CD4-positive, alpha-beta T cell treated with Interleukin-21 for 1 hour (primary cell): ENCODE measurements around the gene HS6ST1.
"Not testable (repeated sequence)": the region's sequence is repeated elsewhere in the genome, so short reads cannot be mapped to it uniquely, and the experiment has no call there.

Experiments
- DNase-seq: peaks from one replicate; pipeline ENCODE4 v3.0.0-alpha.2; 2020

The HS6ST1 gene

DNA sequence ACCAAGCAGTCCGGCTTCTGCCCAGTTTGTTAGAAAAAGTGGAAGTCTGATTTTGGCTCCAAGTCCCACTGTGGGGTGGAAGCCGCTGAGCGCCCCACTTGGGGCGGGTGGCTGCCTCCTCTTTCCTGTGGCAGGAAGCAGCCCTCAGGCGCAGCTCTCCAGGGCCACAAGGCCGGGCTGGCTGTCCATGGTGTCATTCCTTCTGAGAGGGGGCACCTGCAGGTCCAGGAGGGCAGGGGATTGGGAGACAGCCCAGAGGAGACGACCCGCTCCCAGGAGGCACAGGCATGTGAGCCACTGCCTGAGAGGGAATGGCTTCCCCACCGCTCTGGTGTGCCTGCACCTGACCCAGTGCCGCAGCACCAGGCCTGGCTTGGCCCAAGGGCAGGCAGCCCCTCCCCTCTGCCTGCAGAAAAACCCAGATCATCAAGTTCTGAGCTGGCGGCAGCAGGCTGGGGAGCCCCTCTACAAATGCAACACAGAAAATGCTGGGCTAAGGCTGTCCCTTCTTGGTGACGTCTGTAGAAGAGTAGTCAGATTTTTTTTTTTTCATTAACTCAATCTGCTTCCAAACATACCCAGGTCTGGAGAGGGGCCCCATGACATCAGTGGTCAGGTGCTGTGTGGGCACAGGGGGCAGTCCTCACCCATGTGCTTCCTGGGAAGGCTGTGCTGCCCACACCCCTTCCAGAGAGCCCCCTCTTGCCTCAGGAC is 38.4 kb downstream of the HS6ST1 start:
- DNase-seq: no peak

GRCh38 chr2:128279786-128280157 is 38.9 kb downstream of the HS6ST1 start:
- no peak for DNase-seq

DNA sequence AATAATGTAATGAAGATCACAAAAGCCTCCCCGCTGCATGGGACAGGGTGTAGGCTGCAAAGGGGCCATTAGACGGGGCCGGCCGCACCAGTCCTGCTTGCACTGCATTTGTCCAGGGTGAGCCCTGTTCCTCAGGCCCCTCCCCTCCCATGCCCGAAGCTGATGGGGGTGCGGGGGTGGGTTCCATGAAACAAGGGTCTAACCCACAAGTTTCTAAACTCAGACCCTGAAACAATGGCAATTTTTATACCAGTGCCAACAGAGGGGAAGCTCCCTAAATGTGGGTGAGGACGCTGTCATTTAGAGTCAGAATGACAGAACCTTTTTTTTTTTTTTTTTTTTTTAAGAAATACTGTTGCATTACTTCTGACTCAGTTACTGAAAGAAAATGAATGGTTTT is 39.7 kb downstream of the HS6ST1 start:
- DNase-seq: no peak

GRCh38 chr2:128277961-128278681 is 40.5 kb downstream of the HS6ST1 start:
- DNase-seq: no peak

- no peak for DNase-seq
These were observed 41.6 kb downstream of the HS6ST1 start for GRCh38 chr2:128276878-128277675.

- DNase-seq: no peak
These were observed 43.1 kb downstream of the HS6ST1 start for GRCh38 chr2:128275498-128276045.

GRCh38 chr2:128274218-128274617 is 44.5 kb downstream of the HS6ST1 start:
- DNase-seq: no peak

DNA sequence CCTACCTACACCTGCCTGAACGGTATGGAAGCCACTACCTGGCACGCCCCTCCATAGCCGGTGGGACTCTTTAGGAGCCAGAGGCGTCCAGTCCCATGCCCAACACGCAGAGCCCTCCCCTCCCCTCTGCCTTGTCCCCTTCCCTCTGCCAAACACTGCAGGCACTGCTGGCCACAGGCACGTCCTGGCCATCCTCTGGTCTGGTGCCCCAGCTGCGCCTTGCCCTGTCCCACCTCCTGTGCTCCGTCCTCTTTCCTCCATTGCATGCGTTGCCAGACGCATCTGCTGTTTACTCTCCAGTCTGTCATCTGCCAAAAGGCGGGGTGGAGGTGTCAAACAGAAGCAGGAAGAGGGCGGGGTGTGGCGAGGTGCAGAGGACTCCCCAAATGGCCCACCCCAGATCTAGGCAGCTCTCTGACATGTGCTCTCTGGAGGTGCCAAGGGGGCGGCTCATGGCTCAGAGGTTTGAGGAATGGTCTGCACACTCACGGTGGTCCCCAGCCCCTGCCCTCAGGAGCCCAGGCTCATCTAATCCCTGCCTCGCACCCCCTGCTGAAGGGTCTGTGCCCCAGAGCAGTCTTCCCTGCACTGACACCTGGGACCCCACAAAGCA is 45.1 kb downstream of the HS6ST1 start:
- peak; percentile 55 for DNase-seq

DNA sequence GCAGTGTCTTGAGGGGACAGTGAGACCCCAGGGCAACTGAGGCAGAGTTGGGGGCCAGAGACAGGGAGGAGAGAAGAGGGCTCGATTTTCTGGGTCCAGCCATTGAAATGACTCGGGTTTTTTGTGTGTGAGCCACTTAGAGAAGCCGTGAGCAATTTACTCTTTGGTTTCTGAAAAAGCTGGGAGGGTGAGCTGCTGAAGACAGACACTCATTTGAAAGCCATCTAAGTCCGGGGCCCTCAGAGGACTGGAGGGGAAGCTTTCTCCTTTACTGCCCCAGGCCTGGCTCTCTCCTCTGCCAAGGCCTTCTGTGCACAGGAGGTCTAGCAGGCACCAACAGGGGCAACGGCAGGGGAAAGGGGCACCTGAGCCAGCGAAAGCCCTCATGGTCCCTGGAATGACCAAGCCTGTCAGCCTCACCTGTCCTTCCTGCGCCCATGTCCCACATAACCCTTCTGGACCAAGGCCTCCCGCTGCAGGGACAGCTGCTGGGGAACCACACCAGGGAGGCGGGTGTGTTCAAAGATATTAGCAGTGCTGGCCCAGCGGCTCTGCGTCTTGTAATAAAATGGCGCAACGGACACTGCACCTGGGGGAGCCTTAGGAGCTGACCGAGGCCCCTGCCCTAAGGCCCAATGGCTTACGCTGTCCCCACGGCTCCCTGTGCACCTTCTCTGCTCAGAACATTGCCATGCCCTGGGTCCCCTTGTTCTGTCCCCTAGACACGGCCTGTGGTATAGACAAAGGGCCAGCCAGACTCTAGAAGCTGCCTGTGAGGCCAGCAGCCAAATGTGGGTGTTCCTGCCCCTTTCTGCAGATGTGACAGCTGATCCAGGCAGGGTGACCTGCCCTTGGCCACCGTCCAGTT is 45.8 kb downstream of the HS6ST1 start:
- no peak for DNase-seq

DNA sequence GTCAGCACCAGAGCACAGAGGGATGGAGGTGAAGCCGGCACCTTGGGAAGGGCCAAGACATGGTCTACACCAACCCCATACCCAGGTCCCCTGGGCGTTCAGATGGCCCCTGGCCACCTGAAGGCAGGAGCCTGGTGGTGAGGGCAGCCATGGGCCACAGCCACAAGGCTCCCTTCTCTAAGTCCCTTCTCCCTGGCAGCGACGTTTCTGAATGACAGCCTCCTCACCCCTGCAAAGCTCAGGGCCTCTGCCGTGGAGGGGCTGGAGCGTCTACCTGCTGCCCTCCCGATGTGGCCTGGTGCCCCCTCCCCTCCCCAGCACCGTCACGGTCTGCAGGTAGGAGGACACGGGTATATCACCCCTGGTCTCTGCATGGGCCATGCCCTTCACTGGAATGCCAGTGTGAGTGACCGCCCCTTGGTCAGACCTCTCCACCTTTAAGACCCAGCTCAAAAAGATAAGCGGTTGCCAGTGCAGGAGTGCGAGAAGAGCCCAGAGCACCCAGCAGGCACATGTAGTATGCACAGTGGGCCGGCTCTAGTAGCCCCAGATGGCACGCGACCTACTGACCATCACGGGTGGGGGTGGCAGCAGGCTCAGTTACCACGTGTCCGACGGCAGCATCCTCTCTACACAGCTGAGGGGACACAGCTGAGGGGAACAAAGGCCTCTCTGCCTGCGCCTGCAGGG is 46.6 kb downstream of the HS6ST1 start:
- no peak for DNase-seq

DNA sequence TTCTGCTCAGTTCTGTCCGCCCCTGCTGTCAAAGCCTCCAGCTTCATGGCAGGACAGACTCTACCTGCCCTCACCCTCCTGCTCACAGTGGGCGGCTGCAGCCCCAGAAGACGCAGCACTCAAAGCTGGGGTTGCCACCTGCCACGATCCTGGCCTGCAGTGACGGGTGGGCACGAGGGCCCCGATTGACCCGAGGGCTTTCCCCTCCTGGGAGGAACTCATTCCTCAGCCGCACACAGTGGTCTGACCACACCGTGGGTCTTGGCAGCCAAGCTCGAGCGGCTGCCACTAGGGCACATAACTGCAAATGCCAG is 47.1 kb downstream of the HS6ST1 start:
- DNase-seq: no peak

GRCh38 chr2:128270672-128271596 is 47.7 kb downstream of the HS6ST1 start:
- DNase-seq: no peak

GRCh38 chr2:128269990-128270671 is 48.5 kb downstream of the HS6ST1 start:
- no peak for DNase-seq

- no peak for DNase-seq
These were observed 49.3 kb downstream of the HS6ST1 start for GRCh38 chr2:128269063-128269989.

- not testable (repeated sequence) for DNase-seq
These were observed 50.1 kb downstream of the HS6ST1 start for GRCh38 chr2:128268611-128269010.

- DNase-seq: not testable (repeated sequence)
These were observed 50.5 kb downstream of the HS6ST1 start for GRCh38 chr2:128268145-128268544.

DNA sequence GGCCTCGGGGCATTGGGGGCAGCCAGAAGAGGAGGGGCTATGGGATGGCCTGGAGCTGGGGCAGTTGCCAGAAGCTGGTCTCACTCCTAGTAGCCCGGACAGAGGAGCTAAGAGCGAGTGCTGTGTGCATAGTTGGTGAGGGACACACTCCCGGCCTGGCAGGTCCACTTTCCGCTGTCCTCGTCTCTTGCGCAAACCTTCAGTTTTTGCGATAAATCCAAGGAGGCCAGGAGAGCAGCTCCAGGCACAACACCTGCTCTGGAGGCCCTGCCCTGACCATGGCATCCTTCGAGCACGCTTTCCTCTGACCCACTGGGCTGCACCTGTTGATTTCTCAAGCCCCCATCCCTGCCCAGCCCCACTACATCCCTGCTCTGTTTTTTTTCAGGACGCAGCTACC is 51.0 kb downstream of the HS6ST1 start:
- DNase-seq: not testable (repeated sequence)

- not testable (repeated sequence) for DNase-seq
These were observed 51.5 kb downstream of the HS6ST1 start for GRCh38 chr2:128267197-128267596.

DNA sequence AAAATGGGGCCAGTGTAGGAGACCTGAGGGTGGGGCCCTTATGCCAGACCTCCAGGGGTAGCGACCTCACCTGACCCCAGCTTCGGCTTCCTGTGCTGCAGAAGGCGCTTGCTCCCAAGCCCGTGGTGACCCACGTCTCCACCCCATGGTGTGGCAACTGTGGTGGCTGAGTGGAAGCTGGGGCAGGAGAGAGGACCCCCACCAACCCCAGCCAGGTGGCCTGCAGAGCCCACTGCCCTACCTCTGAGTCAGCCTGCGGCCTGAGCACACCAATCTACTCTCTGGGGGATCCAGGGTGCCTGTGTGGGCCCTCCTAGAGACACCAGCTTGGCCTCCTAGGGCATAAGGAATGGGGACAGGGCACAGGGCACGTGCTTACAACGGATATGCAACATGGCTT is 52.2 kb downstream of the HS6ST1 start:
- not testable (repeated sequence) for DNase-seq
